Adrenal gland (tissue), 5 donors: Measurements from ENCODE around the gene PRDM1.

Source experiments
- POLR2A ChIP-seq, 2 donors: fragments of 450-650 bp; IDR thresholded peaks; one replicate each; pipeline ENCODE4 v1.6.1; 2017; ENCODE audit warnings: antibody characterized with exemption in 2 of 2, mild to moderate bottlenecking in 2 of 2, moderate library complexity in 1 of 2
- TF ChIP-seq, protein P1 (sequence below), 6 experiments: fragments of 450-650 bp in 4 of 6; fragments of 200-600 bp in 2 of 6; sonication (generic) in 1 of 6; IDR thresholded peaks; 1 replicate in 5 of 6; 2 replicates in 1 of 6; pipeline versions ENCODE4 v1.5.1 to v1.8.0; 2016 to 2021; ENCODE audit warnings: antibody characterized with exemption in 6 of 6, mild to moderate bottlenecking in 2 of 6, moderate library complexity in 1 of 6
- donor health status: DM: no; HTN: no; CAD: no.

DNA sequence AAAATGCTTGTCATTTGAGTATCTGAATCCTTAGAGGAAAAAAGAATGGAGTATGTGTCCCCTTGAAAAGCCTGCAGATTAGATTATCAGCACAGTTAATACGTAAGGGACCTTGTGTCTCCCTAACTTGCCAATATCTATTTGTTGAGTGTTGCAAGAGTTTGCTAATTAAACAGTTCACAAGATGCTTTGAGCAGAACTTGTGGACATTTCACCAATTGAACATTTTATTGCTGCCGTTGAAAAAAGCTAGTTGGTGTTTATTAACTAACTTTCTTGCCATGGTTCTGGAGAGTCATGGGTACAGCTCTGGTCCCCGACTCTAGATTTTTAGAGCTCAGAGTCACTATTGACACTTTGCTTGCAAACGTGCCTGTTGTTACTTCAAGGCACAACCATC lies 30.6 kb upstream of the PRDM1 start:
- TF ChIP-seq POLR2A (IDR thresholded peaks at IDR 0.05) = no peak
- TF ChIP-seq, protein P1, sequence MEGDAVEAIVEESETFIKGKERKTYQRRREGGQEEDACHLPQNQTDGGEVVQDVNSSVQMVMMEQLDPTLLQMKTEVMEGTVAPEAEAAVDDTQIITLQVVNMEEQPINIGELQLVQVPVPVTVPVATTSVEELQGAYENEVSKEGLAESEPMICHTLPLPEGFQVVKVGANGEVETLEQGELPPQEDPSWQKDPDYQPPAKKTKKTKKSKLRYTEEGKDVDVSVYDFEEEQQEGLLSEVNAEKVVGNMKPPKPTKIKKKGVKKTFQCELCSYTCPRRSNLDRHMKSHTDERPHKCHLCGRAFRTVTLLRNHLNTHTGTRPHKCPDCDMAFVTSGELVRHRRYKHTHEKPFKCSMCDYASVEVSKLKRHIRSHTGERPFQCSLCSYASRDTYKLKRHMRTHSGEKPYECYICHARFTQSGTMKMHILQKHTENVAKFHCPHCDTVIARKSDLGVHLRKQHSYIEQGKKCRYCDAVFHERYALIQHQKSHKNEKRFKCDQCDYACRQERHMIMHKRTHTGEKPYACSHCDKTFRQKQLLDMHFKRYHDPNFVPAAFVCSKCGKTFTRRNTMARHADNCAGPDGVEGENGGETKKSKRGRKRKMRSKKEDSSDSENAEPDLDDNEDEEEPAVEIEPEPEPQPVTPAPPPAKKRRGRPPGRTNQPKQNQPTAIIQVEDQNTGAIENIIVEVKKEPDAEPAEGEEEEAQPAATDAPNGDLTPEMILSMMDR (IDR thresholded peaks at IDR 0.05) = no peak
